GM19438 (cell line): Measurements from ENCODE around the gene DDX49.

Source experiments
- ATAC-seq: cut with Tn5 transposase; IDR thresholded peaks from one replicate; pipeline ENCODE4 v1.9.1; 2021; ENCODE audit warnings: low read depth; ENCODE audit not compliant: unreplicated experiment

Gene DDX49

GRCh38 chr19:18966307-18966706 is 46.8 kb downstream of the DDX49 start:
- ATAC-seq = no peak

GRCh38 chr19:18967358-18968146 is 48.0 kb downstream of the DDX49 start:
- ATAC-seq = no peak

GRCh38 chr19:18969931-18970659 is 50.6 kb downstream of the DDX49 start:
- ATAC-seq = no peak

- no peak for ATAC-seq
Measured at GRCh38 chr19:18972301-18972811, 52.8 kb downstream of the DDX49 start.

GRCh38 chr19:18972851-18973250 is 53.3 kb downstream of the DDX49 start:
- no peak for ATAC-seq

- no peak for ATAC-seq
Measured at GRCh38 chr19:18975011-18975410, 55.5 kb downstream of the DDX49 start.

- no peak for ATAC-seq
Measured at GRCh38 chr19:18975869-18976268, 56.4 kb downstream of the DDX49 start.
